Middle frontal gyrus (tissue), 1 donor: ENCODE measurements around the gene PHKG1.
"Not testable (repeated sequence)": the region's sequence is repeated elsewhere in the genome, so short reads cannot be mapped to it uniquely, and the experiment has no call there.

Experiments used
- DNase-seq: peaks from one replicate; pipeline ENCODE4 v3.0.0-alpha.2; 2015; ENCODE audit warnings: low spot score; ENCODE audit errors: extremely low spot score

PHKG1 gene

GRCh38 chr7:56083150-56083785, 9.5 kb downstream of the PHKG1 start:
- no peak for DNase-seq

- DNase-seq = no peak
Measured at GRCh38 chr7:56081626-56082340, 11.0 kb downstream of the PHKG1 start.

GRCh38 chr7:56080726-56081435, 11.9 kb downstream of the PHKG1 start:
- DNase-seq = not testable (repeated sequence)

DNA sequence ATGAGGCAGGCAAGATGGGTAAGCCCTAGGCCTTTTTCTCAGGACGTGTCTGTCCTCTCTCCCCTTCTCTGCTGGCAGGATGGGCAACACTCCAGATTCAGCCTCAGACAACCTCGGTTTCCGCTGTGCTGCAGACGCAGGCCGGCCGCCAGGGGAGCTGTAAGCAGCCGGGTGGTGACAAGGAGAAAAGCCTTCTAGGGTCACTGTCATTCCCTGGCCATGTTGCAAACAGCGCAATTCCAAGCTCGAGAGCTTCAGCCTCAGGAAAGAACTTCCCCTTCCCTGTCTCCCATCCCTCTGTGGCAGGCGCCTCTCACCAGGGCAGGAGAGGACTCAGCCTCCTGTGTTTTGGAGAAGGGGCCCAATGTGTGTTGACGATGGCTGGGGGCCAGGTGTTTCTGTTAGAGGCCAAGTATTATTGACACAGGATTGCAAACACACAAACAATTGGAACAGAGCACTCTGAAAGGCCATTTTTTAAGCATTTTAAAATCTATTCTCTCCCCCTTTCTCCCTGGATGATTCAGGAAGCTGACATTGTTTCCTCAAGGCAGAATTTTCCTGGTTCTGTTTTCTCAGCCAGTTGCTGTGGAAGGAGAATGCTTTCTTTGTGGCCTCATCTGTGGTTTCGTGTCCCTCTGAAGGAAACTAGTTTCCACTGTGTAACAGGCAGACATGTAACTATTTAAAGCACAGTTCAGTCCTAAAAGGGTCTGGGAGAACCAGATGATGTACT, 13.1 kb downstream of the PHKG1 start:
- DNase-seq = peak; percentile 24

- no peak for DNase-seq
Measured at GRCh38 chr7:56078196-56078595, 14.6 kb downstream of the PHKG1 start.

DNA sequence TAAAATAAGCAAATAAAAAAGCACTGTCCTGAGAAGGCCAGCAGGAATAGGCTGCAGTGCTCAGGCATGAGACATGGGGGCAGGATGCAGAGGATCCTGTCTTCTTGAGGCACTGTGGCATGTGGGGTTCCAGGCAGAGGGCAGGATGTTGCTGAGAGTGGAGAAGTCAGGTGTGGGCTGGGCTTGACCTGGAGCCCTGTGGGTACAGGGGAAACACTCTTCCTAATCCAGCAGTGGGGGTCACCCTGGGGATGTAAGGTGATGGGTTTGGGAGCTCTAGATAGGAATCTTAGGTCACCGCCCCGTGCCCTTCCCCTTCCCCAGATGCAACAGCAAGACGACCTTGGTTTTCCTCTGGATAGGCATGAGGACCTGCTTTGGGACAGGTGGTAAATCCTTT, 15.1 kb downstream of the PHKG1 start:
- DNase-seq = no peak

GRCh38 chr7:56074371-56074791, 18.4 kb downstream of the PHKG1 start:
- DNase-seq = peak; percentile 46

DNA sequence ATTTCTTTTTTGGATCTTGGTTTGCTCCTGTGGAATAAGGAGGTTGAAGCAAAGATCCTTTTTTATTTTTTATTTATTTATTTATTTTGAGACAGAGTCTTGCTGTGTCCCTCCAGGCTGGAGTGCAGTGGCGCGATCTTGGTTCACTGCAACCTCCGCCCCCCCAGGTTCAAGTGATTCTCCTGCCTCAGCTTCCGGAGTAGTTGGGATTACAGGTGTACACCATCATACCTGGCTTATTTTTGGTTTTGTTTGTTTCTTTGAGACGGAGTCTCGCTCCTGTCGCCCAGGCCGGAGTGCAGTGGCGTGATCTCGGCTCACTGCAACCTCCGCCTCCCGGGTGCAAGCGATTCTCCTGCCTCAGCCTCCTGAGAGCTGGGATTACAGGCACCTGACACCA, 26.4 kb downstream of the PHKG1 start:
- DNase-seq = not testable (repeated sequence)

- DNase-seq = peak; percentile 87
Measured at GRCh38 chr7:56063882-56064625, 28.7 kb downstream of the PHKG1 start, which contains the start of gene SUMF2. Gene SUMF2, plus strand, starts transcription at chr7:56064286. Its CDS starts 26 bp downstream, at chr7:56064312.

GRCh38 chr7:56063500-56063881, 29.3 kb downstream of the PHKG1 start:
- DNase-seq = no peak

- no peak for DNase-seq
Measured at GRCh38 chr7:56062382-56062781, 30.4 kb downstream of the PHKG1 start.

DNA sequence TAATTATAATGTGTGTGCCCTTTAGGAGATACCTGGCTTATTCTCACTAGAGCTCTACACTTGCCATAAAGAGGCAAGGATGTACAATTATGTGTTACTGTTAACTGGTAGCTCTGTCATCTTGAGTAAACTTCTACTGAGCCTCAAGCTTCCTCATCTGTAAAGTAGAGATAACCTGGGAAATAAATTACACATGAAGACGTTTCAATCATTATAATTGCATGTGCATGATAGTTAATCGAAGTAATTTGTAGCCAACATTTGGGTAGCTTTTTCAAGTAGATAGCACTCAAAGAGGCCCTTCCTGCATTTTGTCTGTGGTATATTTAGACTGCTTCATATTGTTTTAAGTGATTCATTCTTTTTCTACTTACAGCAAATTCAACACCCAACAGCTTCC, 38.8 kb downstream of the PHKG1 start:
- DNase-seq = no peak

DNA sequence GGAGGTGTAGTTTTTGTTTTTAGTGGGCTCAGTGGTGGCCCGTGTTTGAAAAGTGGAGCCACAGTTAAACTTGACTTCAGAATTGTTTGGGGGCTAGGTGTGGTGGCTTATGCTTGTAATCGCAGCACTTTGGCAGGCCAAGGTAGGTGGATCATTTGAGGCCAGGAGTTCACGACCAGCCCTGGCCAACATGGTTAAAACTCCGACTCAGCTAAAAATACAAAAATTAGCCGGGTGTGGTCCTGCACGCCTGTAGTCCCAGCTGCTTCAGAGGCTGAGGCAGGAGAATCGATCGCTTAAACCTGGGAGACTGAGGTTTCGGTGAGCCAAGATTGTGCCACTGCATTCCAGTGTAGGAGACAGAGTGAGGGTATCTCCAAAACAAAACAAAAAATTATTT, 39.4 kb downstream of the PHKG1 start:
- no peak for DNase-seq

DNA sequence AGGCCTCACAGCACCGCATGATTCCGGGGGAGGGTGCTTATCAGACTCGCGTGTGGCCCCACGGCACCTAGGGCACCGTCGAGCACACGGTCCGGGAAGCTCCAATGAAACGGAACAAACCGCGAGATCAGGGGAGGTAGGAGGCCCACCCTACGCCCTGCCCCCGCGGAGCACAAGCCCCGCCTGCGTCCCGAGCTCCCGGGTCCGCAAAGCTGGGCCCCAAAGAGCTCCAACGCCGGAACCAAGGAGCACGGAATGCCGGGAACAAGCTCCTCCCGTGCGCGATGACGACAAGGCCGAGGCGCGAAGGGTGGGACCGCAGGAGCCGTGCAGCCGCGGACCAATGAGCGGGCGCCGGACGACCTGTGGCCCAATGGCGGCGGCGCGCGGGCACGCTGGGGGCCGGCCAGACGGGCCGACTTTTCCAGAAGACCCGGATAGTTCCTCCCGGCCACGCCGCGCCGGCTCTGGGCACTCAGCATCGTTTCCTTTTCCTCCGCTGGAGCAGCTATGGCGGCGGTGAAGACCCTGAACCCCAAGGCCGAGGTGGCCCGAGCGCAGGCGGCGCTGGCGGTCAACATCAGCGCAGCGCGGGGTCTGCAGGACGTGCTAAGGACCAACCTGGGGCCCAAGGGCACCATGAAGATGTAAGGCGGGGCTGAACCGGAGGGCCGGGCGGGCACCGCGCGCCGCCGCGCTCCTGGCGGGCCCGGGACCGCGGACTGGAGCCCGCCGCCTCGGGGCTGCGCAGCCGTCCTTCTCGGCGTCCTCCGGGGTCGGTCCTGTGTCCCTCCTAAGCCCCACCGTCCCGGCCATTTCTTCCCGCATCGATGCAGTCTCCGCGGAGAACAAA, 41.2 kb downstream of the PHKG1 start, which contains the start of the genes CCT6A and PSPH:
CCT6A (plus strand) TSS at position 427 of the 853 bp plus-strand sequence; CDS start at position 511, 84 bp downstream.
PSPH (minus strand) TSS at position 106 of the 853 bp plus-strand sequence. CDS start 30,232 bp downstream, outside the sequence.
- peak; percentile 95 for DNase-seq

DNA sequence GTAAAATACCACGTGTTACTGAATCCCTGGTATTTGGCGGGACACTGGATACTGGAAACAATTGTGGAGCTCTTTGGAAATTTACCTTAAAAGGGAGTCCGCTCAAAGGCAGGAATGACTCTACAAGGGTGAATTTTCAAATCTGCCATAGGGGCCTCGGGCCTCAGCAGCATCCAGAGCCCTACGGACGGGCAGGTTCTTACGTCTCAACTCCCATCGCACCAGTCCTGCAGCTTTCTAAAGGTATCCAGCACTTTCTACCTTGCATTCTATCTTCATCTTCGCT, 41.8 kb downstream of the PHKG1 start:
- DNase-seq = no peak

- DNase-seq = not testable (repeated sequence)
Measured at GRCh38 chr7:56048763-56049162, 44.0 kb downstream of the PHKG1 start.

GRCh38 chr7:56048245-56048644, 44.5 kb downstream of the PHKG1 start:
- no peak for DNase-seq

DNA sequence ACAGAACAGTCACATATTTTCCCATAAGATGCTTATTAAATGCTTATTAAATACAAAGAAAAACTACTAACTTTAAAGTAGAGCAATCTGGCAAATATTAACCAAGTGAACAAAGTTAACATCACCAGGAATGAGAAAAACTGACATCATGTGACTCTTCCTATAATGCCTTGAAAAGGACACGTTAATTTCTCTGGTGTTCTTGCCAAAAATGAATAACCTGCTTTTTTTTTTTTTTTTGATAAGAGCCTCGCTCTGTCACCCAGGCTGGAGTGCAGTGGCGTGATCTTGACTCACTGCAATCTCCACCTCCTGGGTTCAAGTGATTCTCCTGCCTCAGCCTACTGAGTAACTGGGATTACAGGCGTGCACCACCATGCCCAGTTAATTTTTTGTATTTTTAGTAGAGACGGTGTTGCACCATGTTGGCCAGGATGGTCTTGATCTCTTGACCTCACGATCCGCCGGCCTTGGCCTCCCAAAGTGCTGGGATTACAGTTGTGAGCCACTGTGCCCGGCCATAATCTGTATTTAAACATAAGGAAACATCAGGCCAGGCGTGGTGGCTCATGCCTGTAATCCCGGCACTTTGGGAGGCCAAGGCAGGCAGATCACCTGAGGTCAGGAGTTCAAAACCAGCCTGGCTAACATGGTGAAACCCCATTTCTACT, 45.2 kb downstream of the PHKG1 start:
- DNase-seq = not testable (repeated sequence)

DNA sequence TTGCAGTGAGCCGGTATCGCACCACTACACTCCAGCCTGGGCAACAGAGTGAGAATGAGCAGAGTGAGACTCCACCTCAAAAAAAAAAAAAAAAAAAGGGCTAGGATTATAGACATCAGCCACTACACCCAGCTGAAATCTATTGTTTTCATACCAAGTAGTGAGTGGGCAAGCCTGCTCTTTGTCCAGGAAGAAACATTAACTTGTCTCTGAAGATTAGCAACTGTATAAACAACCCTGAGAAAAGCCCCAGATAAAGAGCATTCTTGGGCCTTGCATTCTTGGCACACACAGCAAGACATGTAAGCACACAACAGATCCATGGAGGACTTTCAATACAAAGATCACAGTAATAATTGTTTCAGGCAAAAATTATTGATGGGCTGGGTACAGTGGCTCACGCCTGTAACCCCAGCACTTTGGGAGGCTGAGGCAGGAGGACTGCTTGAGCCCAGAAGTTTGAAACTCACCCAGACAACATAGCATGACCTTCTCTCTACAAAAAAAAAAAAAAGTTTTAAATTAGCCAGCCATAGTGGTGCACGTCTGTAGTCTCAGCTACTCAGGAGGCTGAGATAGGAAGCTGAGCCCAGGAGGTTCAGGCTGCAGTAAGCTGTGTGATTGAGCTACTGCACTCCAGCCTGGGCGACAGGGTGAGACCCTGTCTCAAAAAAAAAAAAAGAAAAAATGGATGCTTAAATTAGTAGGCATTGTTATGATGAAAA, 45.9 kb downstream of the PHKG1 start:
- DNase-seq = no peak
